Sigmoid colon (tissue), 3 donors: Measurements from ENCODE around the gene LPAR3.

Experiments used
- CTCF ChIP-seq, 4 experiments: fragments of 450-650 bp in 3 of 4; fragments of 200-600 bp in 1 of 4; IDR thresholded peaks; one replicate each; pipeline ENCODE4 v1.5.1; 2016 to 2019; ENCODE audit warnings: antibody characterized with exemption in 4 of 4, mild to moderate bottlenecking in 3 of 4, moderate library complexity in 2 of 4
- POLR2A ChIP-seq, 2 donors: fragments of 450-650 bp; IDR thresholded peaks; one replicate each; pipeline ENCODE4 v1.6.1; 2016; ENCODE audit warnings: antibody characterized with exemption in 2 of 2, mild to moderate bottlenecking in 2 of 2, moderate library complexity in 2 of 2

DNA sequence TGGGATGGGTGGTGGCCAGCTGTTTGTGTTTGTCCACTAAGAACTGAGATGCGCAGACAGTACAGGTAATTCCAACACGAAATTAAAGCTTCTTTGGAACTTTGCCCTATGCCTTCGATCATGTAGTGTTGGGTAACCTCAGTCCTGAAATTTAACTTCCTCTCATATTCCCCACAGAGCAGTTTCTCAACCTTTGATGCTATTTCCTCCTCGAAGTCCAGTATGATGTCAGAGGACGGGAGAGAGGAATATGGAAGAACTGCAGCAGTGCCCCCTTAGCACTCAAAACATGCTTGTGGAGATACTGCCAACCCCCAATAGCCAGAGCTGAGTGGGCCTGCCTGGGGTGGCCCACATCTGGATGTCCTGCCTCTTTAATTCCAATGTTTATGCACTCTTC, 3.6 kb downstream of the LPAR3 start:
- no peak for TF ChIP-seq CTCF (IDR thresholded peaks at IDR 0.05)
- TF ChIP-seq POLR2A (IDR thresholded peaks at IDR 0.05), result no peak
